Esophagus muscularis mucosa (tissue), 4 donors: ENCODE results near the gene IGSF21. TPM values are rescaled to one million over a fixed set of nuclear protein-coding genes. Genes with fewer than 3 reads are reported as not detected.

Source experiments
- DNase-seq: peaks from one replicate; pipeline ENCODE4 v3.0.0-alpha.2; 2017; ENCODE audit errors: extremely low spot score
- H3K27ac ChIP-seq, 4 donors: fragments of 200-600 bp; sonication (generic); replicated peaks in 1 of 4; 1 replicate in 3 of 4; 2 replicates in 1 of 4; pipeline ENCODE4 v1.5.1; 2016 to 2019; ENCODE audit warnings: mild to moderate bottlenecking in 1 of 4
- H3K27me3 ChIP-seq, 4 donors: fragments of 200-600 bp; sonication (generic); one replicate each; pipeline versions ENCODE4 v1.5.1 to v1.6.0; 2016 to 2019
- H3K36me3 ChIP-seq, 4 donors: fragments of 200-600 bp; sonication (generic); one replicate each; pipeline ENCODE4 v1.5.1; 2016 to 2019
- H3K4me1 ChIP-seq, 4 donors: fragments of 200-600 bp; sonication (generic); one replicate each; pipeline ENCODE4 v1.5.1; 2016 to 2019
- H3K4me3 ChIP-seq, 4 donors: fragments of 200-600 bp; sonication (generic); 1 replicate in 2 of 4; 2 replicates in 2 of 4; pipeline ENCODE4 v1.5.1; 2016 to 2019; ENCODE audit warnings: mild to moderate bottlenecking in 4 of 4, moderate library complexity in 1 of 4
- H3K9me3 ChIP-seq, 4 donors: fragments of 200-600 bp; sonication (generic); 1 replicate in 3 of 4; 2 replicates in 1 of 4; pipeline ENCODE4 v1.5.1; 2016 to 2019
- EP300 ChIP-seq: sonication (generic); formaldehyde crosslinking; IDR thresholded peaks from one replicate; pipeline ENCODE4 v1.6.1; 2017; ENCODE audit warnings: antibody characterized with exemption
- POLR2A ChIP-seq: fragments of 450-650 bp; IDR thresholded peaks from one replicate; pipeline ENCODE4 v1.6.1; 2017; ENCODE audit warnings: antibody characterized with exemption, moderate library complexity, mild to moderate bottlenecking, low read depth
- POLR2AphosphoS5 ChIP-seq, 2 donors: sonication (generic); formaldehyde crosslinking; IDR thresholded peaks; one replicate each; pipeline ENCODE4 v1.6.1; 2017; ENCODE audit warnings: antibody characterized with exemption in 2 of 2
- WGBS: methylation state at CpG from one replicate; pipeline ENCODE4 v1.1.5; 2018; 5-methylcytosine and 5-hydroxymethylcytosine counted together
- intact Hi-C: fragments of 100-400 bp; cut with DNase I; formaldehyde crosslinking; loops from one replicate; pipeline ENCODE4 v1.15.1; 2023
- total RNA-seq, 4 donors: library from RNA; depleted of rRNA; stranded (reverse); fragments of >200 nt; gene quantifications; one replicate each; pipeline versions ENCODE4 v1.1.0 to v1.2.1, GENCODE V29; 2016
- TF ChIP-seq, protein P1 (sequence below), 3 experiments: fragments of 200-600 bp in 2 of 3; fragments of 450-650 bp in 1 of 3; sonication (generic) in 2 of 3; IDR thresholded peaks; one replicate each; pipeline ENCODE4 v1.5.1; 2017 to 2019; ENCODE audit warnings: antibody characterized with exemption in 3 of 3, mild to moderate bottlenecking in 2 of 3, moderate library complexity in 1 of 3

IGSF21 gene
- total RNA-seq, 4 donors from 2014 or later, result 1.1 to 2.7 (median 1.2) TPM

DNA sequence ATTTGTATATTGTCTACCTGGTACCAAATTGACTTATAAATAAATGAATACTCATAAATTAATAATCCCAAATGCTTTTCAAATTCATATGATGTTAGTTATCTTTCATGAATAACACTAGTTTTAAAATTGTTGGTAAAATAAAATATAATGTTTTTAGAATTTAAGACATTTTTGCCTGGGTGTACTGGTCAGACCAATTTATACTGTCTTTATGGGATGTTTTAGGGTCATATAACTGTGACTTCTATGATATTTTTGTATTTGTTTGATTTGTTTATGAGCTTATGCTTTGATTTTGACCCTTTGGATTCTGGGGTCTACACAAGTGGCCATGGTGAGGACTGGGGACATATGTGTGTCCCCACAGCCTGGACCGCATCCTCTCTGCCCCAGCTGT, 319.0 kb downstream of the IGSF21 start:
- WGBS, result 81% methylated on average over 1 of the region's 1 CpG
- no peaks in the 10 kb centered on the region for H3K4me1 ChIP-seq
- TF ChIP-seq, protein P1, sequence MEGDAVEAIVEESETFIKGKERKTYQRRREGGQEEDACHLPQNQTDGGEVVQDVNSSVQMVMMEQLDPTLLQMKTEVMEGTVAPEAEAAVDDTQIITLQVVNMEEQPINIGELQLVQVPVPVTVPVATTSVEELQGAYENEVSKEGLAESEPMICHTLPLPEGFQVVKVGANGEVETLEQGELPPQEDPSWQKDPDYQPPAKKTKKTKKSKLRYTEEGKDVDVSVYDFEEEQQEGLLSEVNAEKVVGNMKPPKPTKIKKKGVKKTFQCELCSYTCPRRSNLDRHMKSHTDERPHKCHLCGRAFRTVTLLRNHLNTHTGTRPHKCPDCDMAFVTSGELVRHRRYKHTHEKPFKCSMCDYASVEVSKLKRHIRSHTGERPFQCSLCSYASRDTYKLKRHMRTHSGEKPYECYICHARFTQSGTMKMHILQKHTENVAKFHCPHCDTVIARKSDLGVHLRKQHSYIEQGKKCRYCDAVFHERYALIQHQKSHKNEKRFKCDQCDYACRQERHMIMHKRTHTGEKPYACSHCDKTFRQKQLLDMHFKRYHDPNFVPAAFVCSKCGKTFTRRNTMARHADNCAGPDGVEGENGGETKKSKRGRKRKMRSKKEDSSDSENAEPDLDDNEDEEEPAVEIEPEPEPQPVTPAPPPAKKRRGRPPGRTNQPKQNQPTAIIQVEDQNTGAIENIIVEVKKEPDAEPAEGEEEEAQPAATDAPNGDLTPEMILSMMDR (IDR thresholded peaks at IDR 0.05), result no peak
- TF ChIP-seq POLR2A, result no peak
- no peak for TF ChIP-seq EP300
- TF ChIP-seq POLR2AphosphoS5 (IDR thresholded peaks at IDR 0.05), result no peak
- no peak overlapping the region for H3K4me3 ChIP-seq
- H3K9me3 ChIP-seq, result peaks cover 0 to 31% (median 25%) of the 10 kb centered on the region in 4 donors
- H3K27me3 ChIP-seq, result peaks cover 0 to 46% (median 0%) of the 10 kb centered on the region in 4 donors
- no peak overlapping the region for H3K27ac ChIP-seq
- no peak for DNase-seq
- intact Hi-C loops, result no loop called here
- no peaks in the 10 kb centered on the region for H3K36me3 ChIP-seq
